HG03460 (cell line): ENCODE measurements around the gene SFTPB.
"Not testable (repeated sequence)": the region's sequence is repeated elsewhere in the genome, so short reads cannot be mapped to it uniquely, and the experiment has no call there.

Experiments
- ATAC-seq: cut with Tn5 transposase; IDR thresholded peaks from one replicate; pipeline ENCODE4 v1.9.1; 2021; ENCODE audit not compliant: unreplicated experiment

The SFTPB gene

GRCh38 chr2:85678794-85679672 lies 11.0 kb upstream of the SFTPB start:
- ATAC-seq: peak; percentile 75

GRCh38 chr2:85678377-85678776 lies 10.4 kb upstream of the SFTPB start:
- no peak for ATAC-seq

- ATAC-seq: no peak
Measured at GRCh38 chr2:85675866-85676548, 8.0 kb upstream of the SFTPB start.

GRCh38 chr2:85675427-85675826 lies 7.4 kb upstream of the SFTPB start:
- no peak for ATAC-seq

GRCh38 chr2:85674417-85674816 lies 6.4 kb upstream of the SFTPB start:
- no peak for ATAC-seq

GRCh38 chr2:85673716-85674375 lies 5.8 kb upstream of the SFTPB start:
- no peak for ATAC-seq

GRCh38 chr2:85672456-85672855 lies 4.5 kb upstream of the SFTPB start:
- ATAC-seq: no peak

GRCh38 chr2:85670416-85670815 lies 2.4 kb upstream of the SFTPB start:
- not testable (repeated sequence) for ATAC-seq

- peak; percentile 70 for ATAC-seq
Measured at GRCh38 chr2:85669549-85669948, 1.6 kb upstream of the SFTPB start.

- ATAC-seq: no peak
Measured at GRCh38 chr2:85668857-85669142, 801 bp upstream of the SFTPB start.

GRCh38 chr2:85667561-85668008 lies 414 bp downstream of the SFTPB start:
- no peak for ATAC-seq

GRCh38 chr2:85666435-85667316 lies 1.3 kb downstream of the SFTPB start:
- ATAC-seq: no peak

- ATAC-seq: no peak
Measured at GRCh38 chr2:85666016-85666415, 2.0 kb downstream of the SFTPB start.

GRCh38 chr2:85665264-85665937 lies 2.6 kb downstream of the SFTPB start:
- no peak for ATAC-seq

GRCh38 chr2:85663594-85664565 lies 4.1 kb downstream of the SFTPB start:
- no peak for ATAC-seq

GRCh38 chr2:85662899-85663593 lies 5.0 kb downstream of the SFTPB start:
- no peak for ATAC-seq

- ATAC-seq: no peak
Measured at GRCh38 chr2:85661139-85661858, 6.7 kb downstream of the SFTPB start.

- no peak for ATAC-seq
Measured at GRCh38 chr2:85660725-85661124, 7.3 kb downstream of the SFTPB start.
